Measurements from ENCODE around the gene FOXN3. TPM values are rescaled to one million over a fixed set of nuclear protein-coding genes. Genes with fewer than 3 reads are reported as not detected.
A peak's percentile ranks its signal among the peaks of the same experiment; 100 is the strongest.

The FOXN3 gene
- total RNA-seq, 1 donor from 2014 or later: 27.8 TPM

DNA sequence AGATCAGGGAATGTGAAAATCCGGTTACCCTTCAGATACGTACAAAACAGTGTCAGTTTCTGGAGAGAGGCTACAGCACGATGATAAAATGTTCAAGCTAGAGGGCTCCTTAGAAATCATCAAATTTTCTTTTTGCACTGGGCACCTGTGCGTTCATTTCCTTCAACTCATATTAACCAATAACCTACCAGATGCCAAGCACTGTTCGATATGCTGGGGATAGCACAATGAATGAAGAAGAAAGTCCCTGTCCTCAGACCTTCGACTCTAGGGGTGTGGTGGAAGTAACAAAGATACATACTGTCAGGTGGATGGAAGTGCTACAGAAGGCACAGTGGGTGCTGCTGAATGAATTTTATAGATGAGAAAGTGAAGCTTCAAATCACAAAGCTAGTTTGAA is 172.3 kb downstream of the FOXN3 start:
- no peak for DNase-seq (ENCODE audit: low read depth)
- TF ChIP-seq, protein P1, sequence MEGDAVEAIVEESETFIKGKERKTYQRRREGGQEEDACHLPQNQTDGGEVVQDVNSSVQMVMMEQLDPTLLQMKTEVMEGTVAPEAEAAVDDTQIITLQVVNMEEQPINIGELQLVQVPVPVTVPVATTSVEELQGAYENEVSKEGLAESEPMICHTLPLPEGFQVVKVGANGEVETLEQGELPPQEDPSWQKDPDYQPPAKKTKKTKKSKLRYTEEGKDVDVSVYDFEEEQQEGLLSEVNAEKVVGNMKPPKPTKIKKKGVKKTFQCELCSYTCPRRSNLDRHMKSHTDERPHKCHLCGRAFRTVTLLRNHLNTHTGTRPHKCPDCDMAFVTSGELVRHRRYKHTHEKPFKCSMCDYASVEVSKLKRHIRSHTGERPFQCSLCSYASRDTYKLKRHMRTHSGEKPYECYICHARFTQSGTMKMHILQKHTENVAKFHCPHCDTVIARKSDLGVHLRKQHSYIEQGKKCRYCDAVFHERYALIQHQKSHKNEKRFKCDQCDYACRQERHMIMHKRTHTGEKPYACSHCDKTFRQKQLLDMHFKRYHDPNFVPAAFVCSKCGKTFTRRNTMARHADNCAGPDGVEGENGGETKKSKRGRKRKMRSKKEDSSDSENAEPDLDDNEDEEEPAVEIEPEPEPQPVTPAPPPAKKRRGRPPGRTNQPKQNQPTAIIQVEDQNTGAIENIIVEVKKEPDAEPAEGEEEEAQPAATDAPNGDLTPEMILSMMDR (conservative IDR thresholded peaks at IDR 0.05; ENCODE audit: low read depth, low read length): no peak
- no peak overlapping the region for H3K4me3 ChIP-seq (ENCODE audit: low read depth, low read length)

DNA sequence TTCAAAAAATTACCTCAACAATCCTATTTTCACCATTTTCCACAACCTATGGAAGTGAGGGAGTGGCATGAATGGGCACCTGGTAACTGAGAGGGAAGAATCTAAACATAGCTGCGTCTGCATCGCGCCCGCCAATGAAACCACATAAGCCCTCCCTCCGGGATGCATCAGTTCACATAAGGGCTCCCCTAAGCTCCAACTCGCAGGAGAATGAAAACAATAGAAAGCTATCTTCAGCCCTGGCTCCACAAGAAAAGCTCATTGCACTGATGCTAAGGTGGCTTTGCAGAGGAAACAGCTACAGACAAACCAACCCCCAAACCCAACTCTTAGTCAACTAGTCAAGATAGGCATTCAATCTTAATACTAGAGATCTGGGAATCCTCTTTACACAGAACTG is 173.3 kb downstream of the FOXN3 start:
- H3K4me3 ChIP-seq (ENCODE audit: low read depth, low read length): no peak overlapping the region
- DNase-seq (ENCODE audit: low read depth): no peak
- TF ChIP-seq, protein P1 (conservative IDR thresholded peaks at IDR 0.05; ENCODE audit: low read depth, low read length): no peak

DNA sequence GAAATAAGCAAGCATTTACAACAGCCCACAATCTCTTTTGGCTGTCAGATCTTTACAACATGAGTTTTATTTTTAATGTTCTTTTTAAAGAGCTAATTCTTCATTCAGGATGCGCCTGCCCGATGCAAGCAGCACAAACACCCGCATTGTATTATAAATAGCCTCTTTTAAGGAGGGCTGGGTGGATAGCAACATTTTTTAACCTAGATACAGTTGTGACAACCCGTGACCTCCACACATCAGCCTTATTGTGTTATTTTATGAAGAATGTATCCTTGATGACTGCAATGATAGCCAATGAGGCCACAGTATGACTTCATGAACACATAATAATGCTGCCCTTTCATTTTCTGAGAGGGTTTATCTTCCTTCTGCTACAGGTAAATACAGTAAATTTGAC is 173.7 kb downstream of the FOXN3 start:
- DNase-seq (ENCODE audit: low read depth): no peak
- no peak overlapping the region for H3K4me3 ChIP-seq (ENCODE audit: low read depth, low read length)
- TF ChIP-seq, protein P1 (conservative IDR thresholded peaks at IDR 0.05; ENCODE audit: low read depth, low read length): no peak

DNA sequence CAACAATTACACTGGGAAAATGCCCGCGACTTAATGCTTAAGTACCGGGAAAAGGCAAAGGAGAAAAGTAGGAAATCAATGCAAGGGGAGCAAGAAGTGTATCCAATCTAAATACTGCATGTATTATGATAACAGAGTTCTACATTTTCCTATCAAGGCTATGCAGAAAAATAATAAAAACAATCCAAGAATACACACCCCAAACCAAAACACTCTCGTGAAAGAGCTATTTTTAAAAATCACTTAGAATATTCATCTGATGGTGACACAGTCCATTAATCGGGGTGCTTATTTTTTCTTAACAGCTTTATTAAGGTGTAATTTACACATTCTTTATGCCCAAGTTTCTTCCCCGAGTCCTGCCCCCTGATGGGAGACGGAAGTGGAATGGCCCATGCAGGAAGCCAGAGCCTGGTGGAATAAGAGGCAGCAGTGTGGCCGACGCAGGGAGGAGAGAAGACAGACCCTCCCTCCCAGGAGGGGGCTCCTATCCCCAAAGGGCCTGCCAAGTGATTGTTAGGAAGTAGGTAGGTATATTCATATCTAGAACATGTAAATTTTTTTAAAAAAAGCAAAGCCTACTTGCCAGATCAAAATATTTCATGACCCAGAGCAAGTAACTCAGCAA is 174.3 kb downstream of the FOXN3 start:
- no peak for DNase-seq (ENCODE audit: low read depth)
- TF ChIP-seq, protein P1 (conservative IDR thresholded peaks at IDR 0.05; ENCODE audit: low read depth, low read length): no peak
- no peak overlapping the region for H3K4me3 ChIP-seq (ENCODE audit: low read depth, low read length)

DNA sequence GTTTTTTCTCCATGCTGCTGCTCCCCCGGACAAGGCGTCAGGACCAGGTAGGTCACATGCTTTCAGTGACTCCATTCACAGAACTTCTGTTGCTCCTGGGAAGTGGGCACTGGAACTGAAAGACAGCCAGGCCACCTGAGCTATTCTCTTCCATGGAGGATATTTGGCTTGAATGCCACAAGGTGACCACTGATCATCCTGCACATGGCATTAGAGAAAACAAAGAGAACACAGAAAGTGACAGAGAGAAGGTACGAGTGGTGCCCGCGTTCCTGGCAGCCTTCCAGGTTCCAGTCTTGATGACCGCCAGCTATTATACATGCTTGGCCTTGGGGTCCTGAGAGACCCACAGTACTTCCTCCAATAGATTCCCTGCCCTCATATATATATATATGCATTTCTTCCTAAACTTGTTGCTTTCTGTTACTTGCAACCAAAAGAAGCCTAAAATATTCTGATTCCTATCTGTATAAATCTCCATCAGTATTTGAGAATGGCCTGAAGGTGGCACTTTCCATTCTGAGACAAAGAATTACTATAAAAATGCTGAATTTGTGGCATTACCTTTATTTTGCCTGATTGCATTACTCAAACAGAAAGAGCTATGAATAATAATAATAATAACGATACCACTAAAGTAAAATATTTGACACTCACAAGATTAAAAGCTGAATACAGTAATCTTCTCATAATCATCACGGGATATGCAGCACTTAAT is 174.9 kb downstream of the FOXN3 start:
- DNase-seq (ENCODE audit: low read depth): no peak
- TF ChIP-seq, protein P1 (conservative IDR thresholded peaks at IDR 0.05; ENCODE audit: low read depth, low read length): peak; percentile 20
- H3K4me3 ChIP-seq (ENCODE audit: low read depth, low read length): no peak overlapping the region

DNA sequence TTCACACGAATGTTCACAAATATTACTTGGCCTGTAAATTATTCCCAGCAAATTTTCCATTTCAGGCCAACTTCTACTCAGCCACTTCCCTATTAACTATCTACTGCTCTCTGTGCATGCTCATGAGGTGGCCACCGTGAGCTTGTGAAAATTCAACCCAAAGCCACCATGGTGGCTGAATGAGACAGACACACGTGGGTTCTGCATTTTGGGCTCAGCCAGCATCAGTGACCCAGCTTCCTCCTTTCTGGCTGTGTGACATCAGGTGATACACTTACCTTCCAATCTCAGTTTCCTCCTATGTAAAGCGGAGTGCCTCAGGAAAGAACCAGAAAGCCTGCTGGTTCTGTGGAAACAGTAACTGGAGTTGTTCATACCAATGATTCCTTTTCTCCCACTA is 175.8 kb downstream of the FOXN3 start:
- no peak overlapping the region for H3K4me3 ChIP-seq (ENCODE audit: low read depth, low read length)
- DNase-seq (ENCODE audit: low read depth): no peak
- TF ChIP-seq, protein P1 (conservative IDR thresholded peaks at IDR 0.05; ENCODE audit: low read depth, low read length): no peak

DNA sequence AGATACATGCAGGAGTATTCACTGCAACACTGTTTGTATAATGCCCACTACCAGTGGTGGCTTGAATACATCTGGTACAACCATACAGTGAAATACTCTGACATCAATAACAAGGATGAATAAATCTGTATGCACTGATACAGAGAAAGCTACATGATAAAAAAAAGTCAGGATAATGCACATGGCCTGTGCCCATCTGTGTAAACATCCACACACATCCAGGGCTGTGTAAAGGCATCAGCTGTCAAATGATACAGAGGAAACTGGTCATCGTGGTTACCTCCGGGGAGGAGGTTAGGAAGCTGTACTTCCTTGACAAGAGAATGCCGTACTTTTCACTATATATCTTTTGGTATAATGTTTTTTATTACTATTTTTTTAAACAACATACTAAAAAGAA is 176.6 kb downstream of the FOXN3 start:
- DNase-seq (ENCODE audit: low read depth): no peak
- TF ChIP-seq, protein P1 (conservative IDR thresholded peaks at IDR 0.05; ENCODE audit: low read depth, low read length): no peak
- H3K4me3 ChIP-seq (ENCODE audit: low read depth, low read length): no peak overlapping the region
